NCI-H1105 treated with DMSO at 0.1 percent for 48 hours (cell line): Measurements from ENCODE around the gene COL4A6.
"Not testable (repeated sequence)": the region's sequence is repeated elsewhere in the genome, so short reads cannot be mapped to it uniquely, and the experiment has no call there.

ENCODE experiments used
- DNase-seq: peaks from one replicate; lab custom pipeline; 2025; lab: John Stamatoyannopoulos, UW

Gene COL4A6

GRCh38 chrX:108399418-108400165 lies 38.6 kb downstream of the COL4A6 start:
- DNase-seq = no peak

GRCh38 chrX:108397627-108398391 lies 40.4 kb downstream of the COL4A6 start:
- DNase-seq = no peak

- no peak for DNase-seq
Observed at GRCh38 chrX:108396986-108397385, 41.2 kb downstream of the COL4A6 start.

- DNase-seq = no peak
Observed at GRCh38 chrX:108396188-108396891, 41.9 kb downstream of the COL4A6 start.

- DNase-seq = not testable (repeated sequence)
Observed at GRCh38 chrX:108390976-108391717, 47.1 kb downstream of the COL4A6 start.

- DNase-seq = no peak
Observed at GRCh38 chrX:108384783-108385182, 53.4 kb downstream of the COL4A6 start.

GRCh38 chrX:108380222-108380621 lies 58.0 kb downstream of the COL4A6 start:
- no peak for DNase-seq

GRCh38 chrX:108376821-108377220 lies 61.4 kb downstream of the COL4A6 start:
- not testable (repeated sequence) for DNase-seq

- peak; percentile 12 for DNase-seq
Observed at GRCh38 chrX:108375591-108375990, 62.6 kb downstream of the COL4A6 start.

- no peak for DNase-seq
Observed at GRCh38 chrX:108366644-108367406, 71.4 kb downstream of the COL4A6 start.

- DNase-seq = no peak
Observed at GRCh38 chrX:108362026-108362425, 76.2 kb downstream of the COL4A6 start.

GRCh38 chrX:108361316-108361715 lies 76.9 kb downstream of the COL4A6 start:
- DNase-seq = no peak

- DNase-seq = no peak
Observed at GRCh38 chrX:108359806-108360602, 78.2 kb downstream of the COL4A6 start.

GRCh38 chrX:108353452-108353851 lies 84.8 kb downstream of the COL4A6 start:
- DNase-seq = no peak

- no peak for DNase-seq
Observed at GRCh38 chrX:108349210-108349609, 89.0 kb downstream of the COL4A6 start.

- no peak for DNase-seq
Observed at GRCh38 chrX:108348525-108348924, 89.7 kb downstream of the COL4A6 start.

- DNase-seq = no peak
Observed at GRCh38 chrX:108347800-108348199, 90.4 kb downstream of the COL4A6 start.

GRCh38 chrX:108344216-108344615 lies 94.0 kb downstream of the COL4A6 start:
- no peak for DNase-seq

- DNase-seq = no peak
Observed at GRCh38 chrX:108341947-108342346, 96.3 kb downstream of the COL4A6 start.

- DNase-seq = no peak
Observed at GRCh38 chrX:108332281-108332680, 105.9 kb downstream of the COL4A6 start.
